Activated T-cell treated with anti-CD3 and anti-CD28 coated beads, Interleukin-2, amount 50 U/mL, for 4 hours (primary cell): ENCODE measurements around the gene CKAP2. TPM values are rescaled to one million over a fixed set of nuclear protein-coding genes. Genes with fewer than 3 reads are reported as not detected.
"Not testable (repeated sequence)": the region's sequence is repeated elsewhere in the genome, so short reads cannot be mapped to it uniquely, and the experiment has no call there.

ENCODE experiments used
- ATAC-seq, 2 donors: fragments of 200-7000 bp; cut with Tn5 transposase; one replicate each; pipeline ENCODE4 v1.10.0; 2021
- DNase-seq: peaks from one replicate; pipeline ENCODE4 v3.0.0-alpha.2; 2020
- H3K27me3 Mint-ChIP-seq: one replicate; pipeline ENCODE4 v1.8.0; 2021; ENCODE audit warnings: low read depth, mixed read lengths
- H3K36me3 Mint-ChIP-seq: one replicate; pipeline ENCODE4 v1.8.0; 2022; ENCODE audit warnings: mixed read lengths; ENCODE audit not compliant: insufficient read depth
- H3K4me1 Mint-ChIP-seq: one replicate; pipeline ENCODE4 v1.8.0; 2021; ENCODE audit warnings: low read depth, mixed read lengths
- H3K4me3 Mint-ChIP-seq: one replicate; pipeline ENCODE4 v1.8.0; 2021; ENCODE audit warnings: mild to moderate bottlenecking, moderate library complexity, mixed read lengths
- H3K9me3 Mint-ChIP-seq: one replicate; pipeline ENCODE4 v1.8.0; 2021; ENCODE audit warnings: mixed read lengths
- total RNA-seq, 3 donors: library from RNA; stranded (reverse); gene quantifications; one replicate each; pipeline ENCODE4 v1.2.1, GENCODE V29; 2021

CKAP2 gene
- total RNA-seq, 3 donors from 2014 or later = 10.1 to 11.2 (median 10.9) TPM

DNA sequence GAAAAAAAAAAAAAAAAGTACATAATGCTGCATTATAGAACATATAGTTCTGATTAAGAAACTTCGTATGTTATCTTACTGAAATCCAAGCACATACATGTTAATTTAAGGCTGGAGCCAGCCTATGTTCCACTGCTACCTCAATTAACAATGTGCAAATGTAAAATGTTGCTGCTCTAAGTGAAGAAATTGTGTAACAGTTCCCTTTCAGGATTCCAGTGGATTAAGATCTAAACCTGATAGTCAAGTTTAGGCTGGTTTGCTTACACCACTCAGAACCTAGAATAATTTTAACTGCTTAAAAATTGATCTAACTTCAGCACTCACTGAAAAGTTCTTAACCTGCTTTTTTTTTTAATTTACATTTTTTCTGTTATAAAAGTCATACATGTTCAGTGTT, 9.0 kb upstream of the CKAP2 start:
- Mint-ChIP-seq H3K36me3 (peaks cover 8% of the 10 kb centered on the region), H3K9me3 (no peaks in the 10 kb centered on the region)
- DNase-seq = no peak

GRCh38 chr13:52447354-52447753, 7.9 kb upstream of the CKAP2 start:
- DNase-seq = no peak
- no peak overlapping the region for H3K4me3 Mint-ChIP-seq
- peak in 1 of 2 donors; percentile 13 for ATAC-seq
- H3K27me3 Mint-ChIP-seq = no peaks in the 10 kb centered on the region
- peaks cover 8% of the 10 kb centered on the region for H3K36me3 Mint-ChIP-seq
- H3K9me3 Mint-ChIP-seq = no peaks in the 10 kb centered on the region
- peaks cover 31% of the 10 kb centered on the region for H3K4me1 Mint-ChIP-seq

More for the DNA sequence above, 9.0 kb upstream of the CKAP2 start:
- peaks cover 31% of the 10 kb centered on the region for H3K4me1 Mint-ChIP-seq
- no peak for ATAC-seq
- H3K27me3 Mint-ChIP-seq = no peaks in the 10 kb centered on the region
- H3K4me3 Mint-ChIP-seq = no peak overlapping the region

GRCh38 chr13:52447815-52448552, 7.3 kb upstream of the CKAP2 start:
- Mint-ChIP-seq H3K27me3 (no peaks in the 10 kb centered on the region), H3K36me3 (peaks cover 3% of the 10 kb centered on the region), H3K9me3 (no peaks in the 10 kb centered on the region), H3K4me1 (peaks cover 27% of the 10 kb centered on the region), H3K4me3 (peak overlapping the region; percentile 29)
- no peak for DNase-seq
- ATAC-seq = no peak

DNA sequence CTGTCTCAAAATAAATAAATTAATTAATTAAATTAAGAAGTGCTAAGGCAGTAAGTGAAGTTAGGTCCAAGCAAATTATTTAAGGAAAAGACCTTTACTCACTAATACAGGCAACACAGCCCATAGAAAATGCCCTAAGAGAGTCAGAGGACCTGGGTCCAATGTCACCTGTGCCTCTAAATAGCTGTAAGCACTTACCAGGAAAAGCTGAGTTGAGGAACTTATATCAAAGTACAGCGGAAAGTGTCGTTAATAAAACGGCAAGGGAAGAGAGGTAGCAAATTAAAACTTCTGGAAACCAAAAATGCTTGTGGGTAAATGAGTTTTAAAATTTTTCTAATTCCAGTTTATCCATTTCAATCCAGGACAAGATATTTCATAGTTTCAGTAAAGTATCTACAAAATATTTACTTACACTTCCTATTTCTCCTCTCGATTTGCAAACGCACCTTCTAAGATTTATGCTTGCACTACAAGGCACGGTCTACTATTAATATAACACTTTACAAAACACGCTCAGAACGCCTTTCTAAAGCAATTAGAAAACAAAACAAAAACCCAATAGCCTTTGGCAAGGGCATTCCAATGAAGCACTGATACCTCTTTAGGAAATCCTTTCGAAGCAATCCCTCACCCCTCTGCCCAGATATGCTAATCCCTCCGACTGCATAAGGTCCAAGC, 5.8 kb upstream of the CKAP2 start:
- Mint-ChIP-seq H3K9me3 (no peaks in the 10 kb centered on the region), H3K4me1 (peaks cover 35% of the 10 kb centered on the region), H3K27me3 (no peaks in the 10 kb centered on the region), H3K4me3 (peak overlapping the region; percentile 94), H3K36me3 (peaks cover 3% of the 10 kb centered on the region)
- ATAC-seq (no peak), DNase-seq (no peak)

- Mint-ChIP-seq H3K4me3 (peak within 1 kb of the TSS; percentile 94), H3K9me3 (no peaks in the 10 kb centered on the region), H3K36me3 (peaks cover 3% of the 10 kb centered on the region), H3K4me1 (peaks cover 41% of the 10 kb centered on the region), H3K27me3 (no peaks in the 10 kb centered on the region)
- DNase-seq (peak; percentile 95), ATAC-seq (peak; percentile 78 to 80)
Observed at GRCh38 chr13:52450012-52450792, 5.1 kb upstream of the CKAP2 start, which contains the start of gene VPS36. TSS of gene VPS36 (minus strand) at chr13:52450634. CDS start at chr13:52450594, 40 bp downstream.

DNA sequence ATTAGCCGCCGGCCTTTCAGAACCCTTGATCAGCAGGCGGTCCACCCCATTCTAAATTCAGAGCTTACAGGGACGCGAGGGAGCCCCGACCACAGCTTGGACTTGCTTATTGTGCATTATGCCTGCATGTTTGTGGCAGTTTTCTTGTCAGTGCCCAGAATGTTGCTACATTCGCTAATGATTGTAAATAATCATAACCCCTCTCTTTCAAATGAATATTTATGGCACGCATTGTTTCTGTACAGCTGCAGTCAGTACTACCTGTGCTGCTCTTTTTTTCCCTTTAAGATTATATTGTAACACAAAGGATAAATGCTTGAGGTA, 4.5 kb upstream of the CKAP2 start:
- H3K4me1 Mint-ChIP-seq = peaks cover 41% of the 10 kb centered on the region
- peaks cover 3% of the 10 kb centered on the region for H3K36me3 Mint-ChIP-seq
- no peak for ATAC-seq
- H3K9me3 Mint-ChIP-seq = no peaks in the 10 kb centered on the region
- no peak for DNase-seq
- no peaks in the 10 kb centered on the region for H3K27me3 Mint-ChIP-seq
- peak overlapping the region; percentile 82 for H3K4me3 Mint-ChIP-seq

- peaks cover 46% of the 10 kb centered on the region for H3K4me1 Mint-ChIP-seq
Observed at GRCh38 chr13:52451135-52451804, 4.0 kb upstream of the CKAP2 start.

DNA sequence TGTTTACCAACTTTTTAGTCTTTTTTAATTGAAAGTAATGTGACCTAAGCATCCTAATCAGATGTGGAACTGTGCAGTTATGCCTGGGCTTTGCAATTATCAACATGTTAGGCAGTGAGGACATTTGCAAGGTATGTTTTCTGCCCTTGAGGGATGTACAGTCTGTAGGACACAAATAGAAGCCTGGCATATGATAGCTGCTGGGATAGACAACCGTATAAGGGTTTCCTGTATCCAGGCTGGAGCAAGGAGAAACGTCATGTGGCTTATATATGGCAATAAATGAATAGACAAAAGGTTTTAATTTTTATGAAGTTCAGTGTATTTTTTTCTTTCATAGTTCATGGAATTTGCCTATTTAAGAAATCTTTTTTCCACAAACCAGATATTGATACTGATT, 2.8 kb upstream of the CKAP2 start:
- ATAC-seq (no peak), DNase-seq (no peak)
- Mint-ChIP-seq H3K36me3 (peaks cover 3% of the 10 kb centered on the region), H3K9me3 (no peaks in the 10 kb centered on the region), H3K4me3 (no peak overlapping the region), H3K4me1 (peaks cover 49% of the 10 kb centered on the region), H3K27me3 (no peaks in the 10 kb centered on the region)

More at GRCh38 chr13:52451135-52451804, 4.0 kb upstream of the CKAP2 start:
- DNase-seq (no peak), ATAC-seq (no peak)
- no peaks in the 10 kb centered on the region for H3K9me3 Mint-ChIP-seq
- no peaks in the 10 kb centered on the region for H3K27me3 Mint-ChIP-seq
- H3K4me3 Mint-ChIP-seq = peak overlapping the region; percentile 82
- H3K36me3 Mint-ChIP-seq = peaks cover 3% of the 10 kb centered on the region

- DNase-seq = no peak
- Mint-ChIP-seq H3K4me3 (peak overlapping the region; percentile 96), H3K4me1 (peaks cover 38% of the 10 kb centered on the region), H3K9me3 (no peaks in the 10 kb centered on the region), H3K36me3 (peaks cover 2% of the 10 kb centered on the region), H3K27me3 (no peaks in the 10 kb centered on the region)
- no peak for ATAC-seq
Observed at GRCh38 chr13:52454459-52454819, 839 bp upstream of the CKAP2 start.

GRCh38 chr13:52455677-52456041, 381 bp downstream of the CKAP2 start:
- peak; percentile 67 for DNase-seq
- Mint-ChIP-seq H3K27me3 (no peaks in the 10 kb centered on the region), H3K36me3 (peaks cover 3% of the 10 kb centered on the region), H3K9me3 (no peaks in the 10 kb centered on the region), H3K4me3 (peak overlapping the region; percentile 96), H3K4me1 (peaks cover 37% of the 10 kb centered on the region)
- ATAC-seq = peak; percentile 56 to 59

DNA sequence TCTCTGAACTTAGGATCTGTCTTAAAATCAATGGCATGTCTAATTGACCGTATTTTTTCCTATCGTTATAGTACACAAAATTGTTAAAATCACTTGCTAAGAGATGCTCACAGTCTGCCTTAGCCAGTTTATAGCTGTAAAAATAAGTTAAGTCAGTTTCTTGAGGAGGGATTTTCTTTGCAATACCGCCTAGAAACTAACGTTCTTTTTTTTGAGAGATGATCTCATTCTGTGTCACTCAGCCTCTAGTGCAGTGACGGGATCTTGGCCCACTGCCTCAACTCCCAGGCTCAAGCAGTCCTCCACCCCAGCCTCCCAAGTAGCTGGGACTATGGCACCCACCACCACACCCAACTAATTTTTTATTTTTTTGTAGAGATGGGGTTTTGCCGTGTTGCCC, 4.4 kb downstream of the CKAP2 start:
- Mint-ChIP-seq H3K4me1 (peaks cover 38% of the 10 kb centered on the region), H3K9me3 (no peaks in the 10 kb centered on the region), H3K36me3 (peaks cover 20% of the 10 kb centered on the region), H3K27me3 (no peaks in the 10 kb centered on the region), H3K4me3 (no peak overlapping the region)
- ATAC-seq = no peak
- DNase-seq = no peak

DNA sequence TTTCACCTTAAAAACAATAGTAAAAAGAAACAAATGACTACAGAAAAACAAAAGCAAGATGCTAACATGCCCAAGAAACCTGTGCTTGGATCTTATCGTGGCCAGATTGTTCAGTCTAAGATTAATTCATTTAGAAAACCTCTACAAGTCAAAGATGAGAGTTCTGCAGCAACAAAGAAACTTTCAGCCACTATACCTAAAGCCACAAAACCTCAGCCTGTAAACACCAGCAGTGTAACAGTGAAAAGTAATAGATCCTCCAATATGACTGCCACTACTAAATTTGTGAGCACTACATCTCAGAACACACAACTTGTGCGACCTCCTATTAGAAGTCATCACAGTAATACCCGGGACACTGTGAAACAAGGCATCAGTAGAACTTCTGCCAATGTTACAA, 6.0 kb downstream of the CKAP2 start:
- ATAC-seq (peak in 1 of 2 donors; percentile 21), DNase-seq (no peak)
- Mint-ChIP-seq H3K27me3 (no peaks in the 10 kb centered on the region), H3K9me3 (no peaks in the 10 kb centered on the region), H3K36me3 (peaks cover 24% of the 10 kb centered on the region), H3K4me1 (peaks cover 29% of the 10 kb centered on the region), H3K4me3 (no peak overlapping the region)

- no peaks in the 10 kb centered on the region for H3K9me3 Mint-ChIP-seq
- peaks cover 22% of the 10 kb centered on the region for H3K4me1 Mint-ChIP-seq
- ATAC-seq = no peak
- H3K36me3 Mint-ChIP-seq = peaks cover 33% of the 10 kb centered on the region
- no peak for DNase-seq
- H3K4me3 Mint-ChIP-seq = no peak overlapping the region
- no peaks in the 10 kb centered on the region for H3K27me3 Mint-ChIP-seq
Observed at GRCh38 chr13:52463526-52463925, 8.2 kb downstream of the CKAP2 start.

- not testable (repeated sequence) for H3K9me3 Mint-ChIP-seq, ATAC-seq, H3K4me3 Mint-ChIP-seq, DNase-seq, H3K4me1 Mint-ChIP-seq, H3K27me3 Mint-ChIP-seq
- peaks cover 36% of the 10 kb centered on the region for H3K36me3 Mint-ChIP-seq
Observed at GRCh38 chr13:52468487-52468886, 13.2 kb downstream of the CKAP2 start.
